HG03280 (cell line): Measurements from ENCODE around the gene FOXG1.

Experiments used
- ATAC-seq: cut with Tn5 transposase; IDR thresholded peaks from one replicate; pipeline ENCODE4 v1.9.1; 2021; ENCODE audit warnings: mild to moderate bottlenecking, moderate library complexity; ENCODE audit not compliant: unreplicated experiment

FOXG1 gene

GRCh38 chr14:28761438-28762291 lies 4.9 kb upstream of the FOXG1 start:
- ATAC-seq = no peak

DNA sequence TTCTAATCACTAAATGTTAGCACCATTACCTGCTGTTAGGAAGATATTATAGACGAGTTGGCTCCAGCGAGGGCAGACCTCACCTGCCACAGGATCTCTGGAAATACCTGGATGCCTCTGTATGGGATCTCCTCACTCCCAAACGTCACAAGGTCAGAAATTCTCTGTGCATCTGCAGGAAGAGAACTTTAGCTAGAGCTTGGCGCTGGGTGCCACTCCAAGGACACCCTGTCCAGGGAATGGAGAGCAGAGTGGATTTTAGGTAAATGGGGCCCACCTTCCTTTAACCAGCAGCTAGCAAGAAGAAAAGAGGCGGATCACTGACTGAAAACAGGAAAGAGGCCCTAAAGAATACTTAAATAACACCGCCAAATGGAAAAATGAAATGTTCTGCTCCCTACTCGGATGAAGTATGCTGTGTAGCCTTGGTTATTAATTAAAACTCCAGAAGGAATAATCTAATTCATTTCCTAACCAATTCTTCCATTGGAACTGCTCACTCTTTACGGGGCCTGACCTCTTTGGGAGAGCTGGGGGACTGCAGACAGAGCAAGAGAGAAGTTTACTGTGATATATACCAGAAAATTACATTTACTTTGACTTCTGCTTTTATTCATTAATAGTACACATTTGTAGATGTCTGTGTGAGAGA lies 4.2 kb upstream of the FOXG1 start:
- no peak for ATAC-seq

DNA sequence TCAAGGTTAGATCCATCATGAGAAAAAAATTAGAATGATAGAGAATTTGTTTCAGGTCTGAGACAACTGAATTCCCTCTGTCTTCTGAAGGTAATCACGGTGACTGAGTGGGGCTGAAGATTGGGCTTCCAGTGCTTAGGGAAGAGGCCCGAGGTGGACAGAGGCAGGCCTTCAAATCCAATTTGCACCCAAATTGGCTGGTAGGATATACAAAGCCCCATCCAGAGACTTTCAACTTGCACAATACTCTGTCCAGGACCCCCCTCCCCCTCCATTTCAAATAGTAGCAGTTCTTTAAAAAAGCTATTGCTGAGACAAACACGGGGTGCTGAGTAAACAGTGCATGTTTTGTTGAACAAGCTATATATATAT lies 3.6 kb upstream of the FOXG1 start:
- no peak for ATAC-seq

DNA sequence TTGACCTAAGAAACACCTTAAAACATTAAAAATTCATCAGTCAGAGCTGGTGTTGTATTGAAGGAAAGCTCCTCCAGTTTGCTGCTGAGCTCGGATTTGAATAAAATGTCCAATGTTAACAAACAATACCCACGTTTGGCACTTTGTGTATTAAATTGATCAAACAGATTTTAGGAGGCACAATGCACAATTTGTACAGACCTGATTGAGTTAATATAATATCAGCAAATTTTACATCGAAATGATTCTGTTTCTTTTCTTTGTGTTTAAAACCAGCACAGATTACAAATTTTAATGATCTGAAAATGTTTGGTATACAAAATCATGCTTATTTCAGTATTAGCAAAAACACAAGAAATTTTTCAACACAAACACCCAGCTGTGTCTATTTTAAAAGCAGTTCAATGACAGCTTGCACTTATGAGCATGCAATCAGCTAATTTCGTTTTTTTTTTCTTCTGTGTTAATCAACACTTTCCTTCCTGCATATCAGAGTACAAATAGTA lies 2.8 kb upstream of the FOXG1 start:
- ATAC-seq = no peak

DNA sequence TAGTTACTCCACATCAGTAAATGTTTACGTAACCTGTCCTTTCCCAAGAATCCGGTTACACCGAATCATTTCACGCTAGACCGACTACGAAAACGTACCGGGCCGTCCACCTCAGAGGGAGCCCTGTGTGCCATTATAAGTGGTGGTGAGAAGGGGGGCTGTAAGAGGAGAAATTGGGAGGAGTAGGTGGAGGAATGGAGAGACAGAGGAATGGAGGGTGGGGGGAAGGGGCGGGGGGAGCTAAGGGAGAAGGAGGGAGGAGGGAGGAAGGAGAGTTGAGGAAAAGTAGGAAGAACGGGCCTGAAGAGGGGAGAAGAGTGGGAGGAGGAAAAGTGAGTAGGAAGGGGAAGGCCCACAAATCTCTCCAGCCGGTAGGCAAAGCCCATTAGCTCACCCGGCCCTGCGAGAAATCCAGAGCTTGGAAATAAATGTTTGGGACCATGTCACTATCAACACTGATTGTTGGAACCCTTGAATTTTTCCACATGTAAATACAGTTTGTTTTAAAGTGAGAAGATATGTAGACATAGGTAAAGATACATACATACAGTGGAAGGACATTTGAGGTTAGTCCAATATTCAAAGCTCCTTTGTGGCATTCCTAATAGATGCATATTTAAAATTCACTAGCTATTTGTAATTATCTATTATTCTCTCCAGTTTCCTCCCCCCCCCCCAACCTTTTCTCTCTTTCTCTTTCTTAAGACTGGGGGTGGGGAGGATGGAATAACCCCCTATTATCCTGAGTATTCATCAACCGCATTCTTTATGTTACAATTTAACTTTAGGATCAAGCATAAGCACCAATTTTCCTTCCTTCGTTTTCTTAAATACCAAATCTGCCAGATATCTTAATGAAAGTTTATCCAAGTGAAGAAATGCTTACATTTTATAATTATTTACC lies 2.1 kb upstream of the FOXG1 start:
- ATAC-seq = no peak

DNA sequence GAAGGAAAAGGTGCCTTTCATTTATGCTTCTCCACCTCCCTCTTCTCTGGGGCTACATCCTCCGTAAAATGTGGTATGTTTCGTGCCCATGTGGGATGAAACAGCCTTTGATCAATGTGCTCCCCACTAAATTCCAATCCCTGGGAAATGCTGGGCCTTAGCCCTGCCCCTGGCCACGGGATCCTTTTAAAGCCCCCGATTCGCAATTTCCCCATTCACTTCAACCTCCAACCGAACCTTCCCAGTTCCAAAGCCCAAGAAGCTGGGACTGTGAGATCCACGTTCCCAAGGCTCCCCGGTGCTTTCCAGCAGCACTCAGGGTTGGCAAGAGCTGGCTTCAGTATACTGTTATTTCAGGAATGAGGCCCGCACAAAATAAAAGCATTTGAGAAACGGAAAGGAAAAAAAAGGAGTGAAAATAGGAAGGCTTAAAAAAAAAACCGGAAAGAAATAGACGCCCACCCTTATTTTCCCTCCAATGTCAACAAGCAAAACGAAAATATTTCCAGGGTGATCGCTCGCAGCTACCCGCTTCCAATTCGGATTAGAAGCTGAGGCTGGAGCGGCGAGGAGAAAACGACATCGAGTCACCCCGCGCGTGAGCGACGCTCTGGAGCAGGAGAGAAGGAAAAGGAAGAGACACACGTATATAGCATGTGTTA lies 1.3 kb upstream of the FOXG1 start:
- no peak for ATAC-seq

DNA sequence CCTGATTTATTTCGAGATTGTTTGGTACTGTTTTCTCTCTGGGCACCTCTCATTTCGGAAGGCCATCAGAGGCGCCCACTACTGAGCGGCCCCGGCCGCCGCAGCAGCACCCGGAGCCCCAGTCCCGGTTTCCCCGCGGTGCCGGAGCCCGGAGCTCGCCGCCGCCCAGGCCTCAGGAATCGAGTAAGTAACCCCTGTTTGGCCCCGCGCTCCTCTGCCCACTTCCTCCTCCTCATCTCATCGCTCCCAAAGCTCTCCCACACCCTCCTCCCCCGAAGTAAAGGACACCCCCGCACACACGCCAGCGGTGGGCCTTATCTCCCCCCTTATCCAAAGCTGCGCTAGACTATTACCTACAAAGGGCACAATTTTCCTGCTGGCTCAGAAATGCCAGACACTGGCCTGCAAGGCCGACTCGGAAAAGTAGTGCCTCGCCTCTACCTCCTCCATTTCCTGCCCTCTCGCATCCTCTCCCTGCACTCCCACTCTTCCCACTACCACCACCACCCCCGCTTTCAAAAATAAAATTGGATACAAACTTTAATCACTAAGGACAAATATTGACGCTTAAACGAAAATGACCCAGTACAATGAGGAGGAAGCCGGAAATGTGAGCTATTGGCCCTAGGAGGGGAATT lies 637 bp upstream of the FOXG1 start:
- no peak for ATAC-seq

- ATAC-seq = no peak
These were observed 654 bp downstream of the FOXG1 start for GRCh38 chr14:28767030-28767852.

GRCh38 chr14:28767853-28768741 lies 1.5 kb downstream of the FOXG1 start:
- ATAC-seq = no peak

- ATAC-seq = no peak
These were observed 2.8 kb downstream of the FOXG1 start for GRCh38 chr14:28769276-28769880.

DNA sequence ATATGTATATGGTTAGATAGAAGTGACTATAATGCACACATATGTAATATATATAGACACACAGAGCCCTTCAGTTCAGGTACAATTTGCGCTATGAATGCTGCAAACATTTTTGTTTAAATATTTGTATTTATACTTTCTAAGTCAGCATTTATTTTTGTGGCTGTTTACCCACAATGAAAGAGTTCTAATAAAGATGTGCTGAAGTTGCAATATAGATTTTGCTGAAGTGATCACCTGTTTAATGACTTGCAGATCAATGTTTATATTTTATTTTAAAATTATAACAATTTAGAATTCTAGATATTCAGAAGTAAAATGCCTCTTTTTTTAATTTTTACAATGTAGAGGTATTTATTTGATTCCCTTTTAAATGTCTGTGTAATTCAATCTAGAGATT lies 3.5 kb downstream of the FOXG1 start:
- no peak for ATAC-seq

DNA sequence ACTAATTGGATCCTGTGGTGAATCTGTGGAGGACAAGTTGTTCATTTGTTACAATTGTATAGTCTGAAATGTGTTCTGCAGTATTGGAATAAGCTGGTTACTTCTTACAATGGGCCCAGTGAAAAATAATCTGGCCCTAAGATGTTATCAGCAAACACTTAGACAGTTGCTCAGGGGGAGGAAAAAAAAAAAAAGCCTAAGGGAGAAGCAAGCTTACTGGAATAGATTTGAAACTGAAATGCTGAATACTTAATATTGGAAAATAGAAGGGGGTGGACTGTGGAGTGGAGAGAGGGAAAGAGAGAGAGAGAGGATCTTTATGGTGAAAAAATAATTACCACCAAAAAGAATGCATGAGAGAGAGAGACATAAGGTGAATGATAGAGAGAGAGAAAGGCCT lies 4.0 kb downstream of the FOXG1 start:
- ATAC-seq = no peak

DNA sequence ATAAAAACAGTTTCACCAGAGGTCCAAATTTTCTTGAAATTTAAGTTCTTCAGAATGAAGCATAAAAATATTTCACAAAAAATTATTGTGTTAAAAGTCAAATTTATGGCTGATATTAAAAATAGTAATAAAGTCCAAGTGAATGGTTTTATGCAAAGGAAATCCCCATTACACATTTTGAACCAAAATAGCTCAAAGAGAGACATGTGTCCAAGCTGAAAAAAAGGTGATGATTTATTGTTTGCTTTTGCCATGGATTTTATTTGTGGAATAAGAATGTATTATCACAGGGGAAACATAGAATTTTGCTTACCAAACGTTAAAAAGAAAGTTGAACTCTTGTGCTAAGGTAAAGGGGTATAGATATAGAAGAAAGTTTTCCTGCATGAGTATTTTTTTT lies 4.6 kb downstream of the FOXG1 start:
- no peak for ATAC-seq

DNA sequence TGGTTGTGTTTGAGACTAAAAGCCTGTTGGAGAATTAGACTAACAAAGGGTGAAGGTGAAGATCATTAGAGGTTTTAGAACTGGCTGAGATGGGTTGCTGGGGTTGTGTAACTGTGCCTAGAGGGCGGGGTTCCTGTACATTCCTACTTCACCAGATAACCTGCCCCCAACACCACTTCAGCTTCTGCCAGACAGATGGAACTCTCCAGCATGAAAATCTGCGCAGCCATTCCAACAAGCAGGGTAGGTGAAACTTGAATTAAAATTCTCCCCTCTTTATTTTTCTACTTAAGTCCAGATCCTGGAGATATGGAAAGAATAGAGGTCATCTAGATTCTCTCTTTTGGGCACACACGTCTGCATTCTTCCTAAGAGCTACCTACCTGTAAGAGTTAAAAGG lies 6.0 kb downstream of the FOXG1 start:
- no peak for ATAC-seq

GRCh38 chr14:28773176-28773575 lies 6.6 kb downstream of the FOXG1 start:
- ATAC-seq = no peak

DNA sequence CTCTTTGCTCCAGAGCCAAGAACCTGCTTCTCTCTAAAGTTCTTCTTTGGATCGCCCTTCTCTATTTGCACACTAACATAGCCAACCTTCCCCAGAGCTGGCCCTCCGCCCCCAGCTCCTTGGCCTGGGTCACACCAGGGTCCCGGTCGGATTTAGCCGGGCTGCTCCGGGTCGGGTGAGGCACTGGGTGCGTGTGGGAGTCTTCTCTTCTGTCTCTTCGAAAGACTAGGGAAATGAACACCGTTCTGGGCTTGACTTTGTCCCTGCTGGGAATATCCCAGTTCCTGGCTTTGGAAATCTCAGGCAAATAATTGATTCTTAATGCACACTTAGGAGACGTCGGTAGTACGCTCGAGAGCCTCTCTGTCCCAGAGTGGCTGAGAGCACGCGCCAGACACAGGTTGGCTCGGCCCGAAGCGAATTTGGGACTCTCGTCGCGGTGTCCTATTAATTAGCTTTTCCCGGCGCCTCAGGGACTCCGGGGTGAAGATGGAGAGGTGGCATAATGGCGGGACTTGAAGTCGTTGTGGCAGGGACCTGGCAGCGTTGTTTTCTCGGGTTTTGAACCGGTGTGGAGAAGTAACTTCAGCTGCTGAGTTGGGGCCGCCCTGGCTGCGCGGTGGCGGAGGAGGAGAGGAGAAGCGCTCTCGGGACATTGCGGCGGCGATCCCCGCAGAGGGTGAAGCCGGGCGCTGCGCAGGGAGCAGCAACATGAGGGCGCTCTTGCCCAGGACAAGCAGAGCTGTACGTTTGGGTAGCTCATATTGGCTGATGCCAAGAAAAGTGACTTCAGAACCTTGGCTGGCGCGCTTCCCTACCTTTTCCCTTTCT lies 7.5 kb downstream of the FOXG1 start:
- no peak for ATAC-seq
